Spleen (tissue), 7 donors: ENCODE measurements around the gene SLC38A3.

Experiments used
- POLR2A ChIP-seq, 3 donors: fragments of 450-650 bp; IDR thresholded peaks; one replicate each; pipeline ENCODE4 v1.5.1; 2017; ENCODE audit warnings: antibody characterized with exemption in 3 of 3, mild to moderate bottlenecking in 1 of 3
- POLR2AphosphoS5 ChIP-seq, 3 donors: sonication (generic); formaldehyde crosslinking; IDR thresholded peaks; one replicate each; pipeline ENCODE4 v1.5.1; 2017; ENCODE audit warnings: antibody characterized with exemption in 3 of 3
- TF ChIP-seq, protein P1 (sequence below), 11 experiments: fragments of 200-600 bp in 7 of 11; fragments of 450-650 bp in 4 of 11; sonication (generic) in 4 of 11; IDR thresholded peaks in 8 of 11; conservative IDR thresholded peaks in 3 of 11; 1 replicate in 7 of 11; 2 replicates in 4 of 11; pipeline versions ENCODE4 v1.4.0 to v1.8.0; 2016 to 2021; ENCODE audit warnings: antibody characterized with exemption in 11 of 11, inconsistent platforms in 4 of 11, mild to moderate bottlenecking in 1 of 11
- donor health status: DM: no; HTN: no; CAD: no; lungs with moderate emphysema.
- donor health status: DM: no; HTN: no; CAD: no.
- donor health status: DM: no; HTN: no; CAD: no.

DNA sequence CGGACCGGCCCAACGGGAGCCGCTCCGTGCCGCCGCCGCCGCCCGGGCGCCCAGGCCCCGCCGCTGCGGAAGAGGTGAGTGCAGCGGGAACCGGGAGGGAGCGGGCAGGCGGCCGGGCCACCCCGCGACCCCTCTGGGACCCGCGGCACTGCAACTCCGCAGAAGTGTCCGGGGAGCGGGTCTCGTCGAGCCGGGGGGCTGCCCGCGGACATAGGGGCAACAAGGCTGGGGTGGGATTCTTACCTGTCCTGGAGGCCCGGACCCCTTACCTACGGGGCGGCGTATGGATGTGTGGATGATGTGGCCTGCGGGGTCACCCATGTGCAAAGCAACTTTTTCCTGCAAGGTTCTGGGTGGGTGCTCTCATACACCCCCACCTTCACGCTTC, 49.6 kb upstream of the SLC38A3 start:
- TF ChIP-seq, protein P1, sequence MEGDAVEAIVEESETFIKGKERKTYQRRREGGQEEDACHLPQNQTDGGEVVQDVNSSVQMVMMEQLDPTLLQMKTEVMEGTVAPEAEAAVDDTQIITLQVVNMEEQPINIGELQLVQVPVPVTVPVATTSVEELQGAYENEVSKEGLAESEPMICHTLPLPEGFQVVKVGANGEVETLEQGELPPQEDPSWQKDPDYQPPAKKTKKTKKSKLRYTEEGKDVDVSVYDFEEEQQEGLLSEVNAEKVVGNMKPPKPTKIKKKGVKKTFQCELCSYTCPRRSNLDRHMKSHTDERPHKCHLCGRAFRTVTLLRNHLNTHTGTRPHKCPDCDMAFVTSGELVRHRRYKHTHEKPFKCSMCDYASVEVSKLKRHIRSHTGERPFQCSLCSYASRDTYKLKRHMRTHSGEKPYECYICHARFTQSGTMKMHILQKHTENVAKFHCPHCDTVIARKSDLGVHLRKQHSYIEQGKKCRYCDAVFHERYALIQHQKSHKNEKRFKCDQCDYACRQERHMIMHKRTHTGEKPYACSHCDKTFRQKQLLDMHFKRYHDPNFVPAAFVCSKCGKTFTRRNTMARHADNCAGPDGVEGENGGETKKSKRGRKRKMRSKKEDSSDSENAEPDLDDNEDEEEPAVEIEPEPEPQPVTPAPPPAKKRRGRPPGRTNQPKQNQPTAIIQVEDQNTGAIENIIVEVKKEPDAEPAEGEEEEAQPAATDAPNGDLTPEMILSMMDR (IDR thresholded peaks at IDR 0.05 in 8 of 11, conservative IDR thresholded peaks at IDR 0.05 in 3 of 11), result no peak
- TF ChIP-seq POLR2A (IDR thresholded peaks at IDR 0.05) (no peak), POLR2AphosphoS5 (IDR thresholded peaks at IDR 0.05) (no peak)
